Activated effector memory CD4-positive, alpha-beta T cell treated with Interleukin-2 at 50 U/mL for 16 hours (primary cell): ENCODE results near the gene GP1BB.
"Not testable (repeated sequence)": the region's sequence is repeated elsewhere in the genome, so short reads cannot be mapped to it uniquely, and the experiment has no call there.

Source experiments
- DNase-seq: peaks from one replicate; pipeline ENCODE4 v3.0.0-alpha.2; 2020

The GP1BB gene

GRCh38 chr22:19723232-19723982, at the start of gene GP1BB:
TSS of gene GP1BB (plus strand) at chr22:19723539. CDS start at chr22:19723570, 31 bp downstream.
- DNase-seq: no peak

DNA sequence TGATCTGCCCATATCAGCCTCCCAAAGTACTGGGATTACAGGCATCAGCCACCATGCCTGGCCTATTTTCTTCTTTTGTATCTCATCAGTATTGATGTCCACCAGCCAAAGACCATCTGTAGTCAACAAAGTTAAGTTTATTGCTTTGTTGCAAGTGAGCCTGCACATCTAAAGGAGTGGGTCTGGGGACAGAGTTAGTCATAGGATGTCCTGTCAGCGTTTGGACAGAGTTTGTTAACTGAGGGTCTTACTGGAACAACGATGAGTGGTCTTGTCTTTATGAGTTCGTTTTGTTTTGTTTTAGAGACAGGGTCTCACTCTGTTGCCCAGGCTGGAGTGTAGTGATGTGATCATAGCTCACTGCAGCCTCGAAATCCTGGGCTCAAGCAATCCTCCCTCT, 49.7 kb upstream of the GP1BB start:
- no peak for DNase-seq

DNA sequence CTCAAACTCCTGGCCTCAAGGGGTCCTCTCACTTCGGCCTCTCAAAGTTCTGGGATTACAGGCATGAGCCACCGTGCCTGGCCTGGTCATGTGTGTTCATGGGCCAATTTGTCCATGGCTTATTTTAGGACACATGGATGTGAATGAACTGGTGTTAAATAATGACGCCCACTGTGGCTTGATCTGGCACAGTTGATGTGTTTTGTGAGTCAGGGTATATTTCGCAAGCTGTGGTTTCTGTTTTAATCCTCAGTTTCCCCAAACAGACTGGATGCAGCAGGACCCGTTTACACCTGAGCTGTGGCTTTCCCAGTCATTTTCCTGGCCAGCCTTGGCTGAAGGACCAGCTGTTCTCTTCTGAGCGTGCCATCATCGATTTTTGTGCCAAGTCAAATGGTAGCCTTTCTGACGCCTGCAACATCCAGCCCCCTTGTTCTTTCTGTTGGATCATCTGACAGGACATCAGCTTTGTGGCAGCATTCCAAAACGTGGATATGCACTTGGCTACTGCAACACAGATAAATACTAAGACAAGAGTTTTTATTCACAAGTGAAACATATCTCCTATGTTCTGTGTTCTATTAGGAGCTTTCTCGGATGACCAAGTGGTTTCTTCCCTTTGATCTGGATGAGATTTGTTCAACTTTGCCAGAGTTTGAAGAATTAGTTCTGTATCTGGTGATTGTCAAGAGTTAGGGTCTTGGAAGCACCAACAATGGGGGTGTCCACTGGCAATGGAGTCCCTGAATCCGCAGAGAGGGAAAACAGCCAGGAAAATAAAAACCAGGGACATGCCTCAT, 49.0 kb upstream of the GP1BB start:
- no peak for DNase-seq

DNA sequence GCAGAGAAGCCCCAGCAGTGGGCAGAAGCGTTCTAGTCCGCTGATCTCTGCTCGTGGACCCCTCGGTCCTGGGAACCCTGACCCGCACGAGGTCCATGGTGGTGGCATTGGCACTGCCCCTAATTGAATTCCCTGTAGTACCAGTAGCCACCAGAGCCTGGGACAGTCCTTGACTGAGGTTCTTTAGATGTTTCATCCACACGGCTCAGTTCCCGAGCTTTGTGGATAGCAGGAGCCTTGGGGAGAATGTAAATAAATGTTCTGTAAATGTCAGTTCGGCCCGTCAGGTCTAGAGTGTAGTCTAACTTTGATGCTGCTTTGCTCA, 48.4 kb upstream of the GP1BB start:
- DNase-seq: no peak

DNA sequence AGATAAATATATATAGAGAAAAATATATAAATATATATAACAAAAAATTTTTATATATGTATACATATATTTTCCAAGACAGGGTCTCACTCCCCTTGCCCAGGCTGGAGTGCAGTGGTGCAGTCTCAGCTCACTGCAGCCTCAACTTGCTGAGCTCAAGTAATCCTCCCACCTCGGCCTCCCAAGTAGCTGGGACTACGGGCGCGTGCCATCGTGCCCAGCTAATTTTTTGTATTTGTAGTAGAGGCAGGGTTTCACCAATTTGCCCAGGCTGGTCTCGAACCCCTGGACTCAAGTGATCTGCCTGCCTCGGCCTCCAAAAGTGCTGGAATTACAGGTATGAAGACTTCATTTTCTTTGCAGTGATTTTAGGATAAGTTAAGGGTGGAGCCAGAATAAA, 47.9 kb upstream of the GP1BB start:
- DNase-seq: no peak

- not testable (repeated sequence) for DNase-seq
Observed at GRCh38 chr22:19676437-19676836, 46.9 kb upstream of the GP1BB start.

DNA sequence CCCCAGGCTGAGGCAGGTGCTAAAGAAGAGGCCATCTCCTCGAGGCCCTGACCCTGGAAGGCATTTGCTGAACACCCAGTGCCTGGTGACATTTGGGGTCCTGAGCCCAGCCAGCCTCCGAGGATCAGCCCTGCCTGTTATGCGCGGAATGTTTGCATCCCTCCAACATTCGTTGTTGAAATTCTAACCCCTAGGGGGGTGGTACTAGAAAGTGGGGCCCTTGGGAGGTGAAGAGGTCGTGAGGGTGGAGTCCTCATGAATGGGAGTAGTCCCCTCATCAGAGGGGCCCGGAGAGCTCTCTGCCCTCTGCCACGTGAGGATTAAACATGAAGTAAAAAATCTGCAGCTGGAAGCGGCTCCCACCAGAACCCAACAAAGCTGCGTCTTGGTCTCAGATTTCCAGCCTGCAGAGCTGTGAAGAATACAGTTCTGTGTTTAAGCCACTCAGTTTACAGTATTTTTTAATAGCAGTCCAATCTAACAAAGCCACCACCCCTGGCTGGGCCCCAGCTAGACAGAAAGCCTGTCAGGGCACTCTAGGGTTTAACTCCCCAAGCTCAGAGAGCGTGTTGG, 44.3 kb upstream of the GP1BB start:
- DNase-seq: no peak

DNA sequence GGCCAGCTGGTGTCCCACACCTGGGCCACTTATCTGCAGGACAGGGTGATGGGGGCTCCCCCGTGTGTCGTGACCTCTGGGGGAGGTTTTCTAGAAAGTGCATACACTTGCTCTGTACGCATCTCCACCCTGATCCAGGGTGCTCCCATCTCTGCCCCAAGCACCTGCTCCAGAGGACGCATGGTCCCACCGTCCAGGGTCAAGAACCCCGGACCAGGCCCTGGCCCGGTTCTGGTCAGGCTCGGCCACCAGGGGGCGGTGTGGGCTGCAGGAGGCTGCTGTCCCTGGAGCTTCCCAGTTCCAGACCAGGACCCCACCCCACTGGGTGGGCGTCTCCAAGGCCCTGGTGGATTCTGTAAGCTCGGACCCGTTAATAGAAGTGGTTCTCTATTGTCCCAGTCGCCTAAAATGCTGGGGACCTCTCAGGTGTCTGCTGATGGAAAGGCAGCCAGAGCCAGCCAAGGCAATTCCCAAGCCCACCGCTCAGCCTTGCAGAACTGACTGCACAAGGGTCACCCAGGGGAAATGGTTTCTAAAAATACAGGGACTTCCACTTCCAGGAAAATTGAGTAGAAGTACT, 43.7 kb upstream of the GP1BB start:
- DNase-seq: peak; percentile 6

GRCh38 chr22:19680287-19680881, 43.0 kb upstream of the GP1BB start:
- no peak for DNase-seq

- DNase-seq: no peak
Observed at GRCh38 chr22:19680911-19681862, 42.2 kb upstream of the GP1BB start.

- no peak for DNase-seq
Observed at GRCh38 chr22:19681863-19682245, 41.5 kb upstream of the GP1BB start.

GRCh38 chr22:19686946-19687345, 36.4 kb upstream of the GP1BB start:
- DNase-seq: no peak

GRCh38 chr22:19687561-19688300, 35.6 kb upstream of the GP1BB start:
- DNase-seq: no peak

DNA sequence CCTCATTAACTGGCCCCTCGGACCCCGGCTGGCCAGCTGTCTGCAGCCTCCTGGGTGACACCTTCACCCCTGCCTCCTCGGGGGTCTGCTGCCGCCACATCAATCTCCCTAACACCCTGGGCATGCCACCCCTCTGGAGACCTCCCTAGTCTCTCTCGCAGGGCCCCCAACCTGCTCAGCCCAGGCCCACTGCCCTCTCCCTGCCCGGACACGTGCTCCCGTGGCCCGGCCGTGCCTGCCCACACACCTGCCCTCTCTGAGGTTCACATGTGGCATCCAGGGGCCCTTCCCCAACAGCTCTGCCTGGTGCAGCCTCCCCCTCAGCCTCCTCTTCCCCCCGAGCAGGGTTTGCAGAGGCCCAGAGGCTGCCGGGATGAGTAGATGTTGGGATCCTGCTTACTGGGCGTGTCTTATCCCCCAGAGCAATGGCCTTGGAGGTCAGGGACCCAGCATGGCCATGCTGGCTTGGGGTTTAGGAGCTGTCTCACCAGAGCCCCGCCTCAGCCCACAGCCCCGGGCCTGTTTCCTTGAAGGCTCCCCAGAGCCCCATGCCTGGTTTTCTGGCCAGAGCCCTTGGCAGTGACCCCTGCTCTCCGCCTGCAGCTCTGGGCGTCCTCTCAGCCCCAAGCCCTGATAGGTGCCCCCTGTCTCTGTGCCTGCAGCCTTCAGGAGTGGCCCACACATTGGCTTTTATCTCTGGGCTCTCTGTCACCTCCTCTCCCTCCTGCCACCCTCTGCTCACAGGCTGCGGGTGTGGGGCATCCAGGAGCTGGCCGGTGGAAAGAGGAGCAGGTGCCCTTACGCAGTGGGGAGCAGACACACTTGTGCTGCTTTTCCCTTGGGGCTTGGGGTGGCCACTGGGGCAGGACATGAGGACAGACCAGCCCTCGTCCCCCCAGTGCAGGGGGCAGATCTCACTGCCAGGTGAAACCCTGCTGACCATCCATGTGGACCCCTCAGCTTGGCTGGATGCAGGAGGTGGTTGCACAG, 34.7 kb upstream of the GP1BB start:
- no peak for DNase-seq

GRCh38 chr22:19689408-19689807, 33.9 kb upstream of the GP1BB start:
- DNase-seq: no peak

GRCh38 chr22:19691007-19691720, 32.2 kb upstream of the GP1BB start:
- no peak for DNase-seq

- DNase-seq: no peak
Observed at GRCh38 chr22:19691721-19692341, 31.5 kb upstream of the GP1BB start.

DNA sequence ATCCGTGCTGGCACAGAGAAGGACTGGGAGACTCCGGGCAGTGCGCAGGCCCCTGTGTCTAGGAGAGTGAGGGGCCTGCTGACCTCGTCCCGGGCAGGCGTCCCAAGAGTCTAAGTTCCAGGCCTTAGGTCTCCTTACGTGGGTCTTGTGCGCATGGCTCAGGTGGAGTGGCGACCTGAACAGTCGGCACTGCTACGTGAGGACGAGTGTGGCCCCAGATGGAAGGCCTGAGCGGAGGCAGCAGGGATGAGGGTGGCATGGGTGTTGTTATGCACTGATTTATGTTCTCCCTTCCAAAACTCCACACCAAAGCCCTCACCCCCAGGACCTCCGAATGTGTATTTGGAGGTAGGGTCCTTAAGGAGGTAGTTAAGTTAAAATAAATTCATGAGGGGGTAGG, 29.8 kb upstream of the GP1BB start:
- DNase-seq: no peak
